GM19238 (cell line): ENCODE results near the gene ZAP70.
"Not testable (repeated sequence)": the region's sequence is repeated elsewhere in the genome, so short reads cannot be mapped to it uniquely, and the experiment has no call there.

Experiments
- DNase-seq: peaks from one replicate; pipeline ENCODE4 v3.0.0; 2011; ENCODE audit warnings: low spot score; ENCODE audit not compliant: insufficient read length

The ZAP70 gene

DNA sequence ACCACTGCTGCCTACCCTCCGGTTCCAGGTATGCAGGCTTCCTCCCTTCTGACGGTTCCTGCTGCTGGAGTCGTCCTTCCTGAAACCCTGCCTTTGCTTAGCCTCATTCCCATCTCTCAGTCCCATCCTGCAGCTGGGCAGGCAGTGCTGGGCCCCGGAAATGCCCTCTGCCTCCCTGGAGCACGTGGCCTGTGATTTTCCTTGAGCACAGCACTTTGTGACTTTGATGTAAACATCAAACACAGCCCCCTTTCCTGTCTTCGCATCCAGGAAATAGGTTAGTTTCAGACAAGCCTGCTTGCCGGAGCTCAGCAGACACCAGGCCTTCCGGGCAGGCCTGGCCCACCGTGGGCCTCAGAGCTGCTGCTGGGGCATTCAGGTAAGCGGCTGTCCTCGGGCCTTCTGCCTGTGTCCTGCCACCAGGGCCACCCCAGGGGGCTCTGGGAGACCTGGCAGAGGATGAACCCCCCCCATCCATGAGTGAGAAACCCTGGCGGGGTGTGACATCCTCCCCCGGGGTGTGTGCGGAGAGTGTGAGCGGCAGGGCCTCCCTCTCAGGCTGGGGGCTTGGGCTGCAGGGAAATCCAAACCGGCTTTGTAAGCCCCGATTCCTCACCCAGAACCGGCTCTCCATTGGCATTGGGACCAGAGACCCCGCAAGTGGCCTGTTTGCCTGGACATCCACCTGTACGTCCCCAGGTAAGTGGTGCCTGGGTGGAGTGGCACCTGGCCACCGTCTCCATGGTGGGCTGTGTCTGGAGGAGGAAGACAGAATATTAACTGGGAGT, at the start of gene ZAP70:
Gene ZAP70 (plus strand): TSS at position 281 of the 788 bp plus-strand sequence. CDS start 10,461 bp downstream, outside the sequence.
- peak; percentile 28 for DNase-seq

DNA sequence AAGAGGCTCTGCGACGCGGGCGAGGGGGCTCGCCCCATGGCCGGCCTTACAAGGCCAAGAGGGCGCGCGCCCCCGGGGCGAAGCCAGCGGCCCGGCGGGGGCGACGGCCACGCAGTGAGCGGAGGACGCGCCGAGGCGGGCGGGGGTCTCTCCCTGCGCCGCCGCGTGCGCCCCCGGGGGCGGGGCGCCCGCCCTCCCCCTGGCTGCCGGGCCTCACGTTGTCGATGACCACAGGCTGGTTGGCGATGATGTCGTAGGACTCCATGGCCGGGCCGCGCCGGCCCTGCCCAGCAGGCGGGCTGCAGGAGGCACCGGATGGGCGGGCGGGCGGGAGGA, 49.8 kb upstream of the ZAP70 start:
- no peak for DNase-seq

DNA sequence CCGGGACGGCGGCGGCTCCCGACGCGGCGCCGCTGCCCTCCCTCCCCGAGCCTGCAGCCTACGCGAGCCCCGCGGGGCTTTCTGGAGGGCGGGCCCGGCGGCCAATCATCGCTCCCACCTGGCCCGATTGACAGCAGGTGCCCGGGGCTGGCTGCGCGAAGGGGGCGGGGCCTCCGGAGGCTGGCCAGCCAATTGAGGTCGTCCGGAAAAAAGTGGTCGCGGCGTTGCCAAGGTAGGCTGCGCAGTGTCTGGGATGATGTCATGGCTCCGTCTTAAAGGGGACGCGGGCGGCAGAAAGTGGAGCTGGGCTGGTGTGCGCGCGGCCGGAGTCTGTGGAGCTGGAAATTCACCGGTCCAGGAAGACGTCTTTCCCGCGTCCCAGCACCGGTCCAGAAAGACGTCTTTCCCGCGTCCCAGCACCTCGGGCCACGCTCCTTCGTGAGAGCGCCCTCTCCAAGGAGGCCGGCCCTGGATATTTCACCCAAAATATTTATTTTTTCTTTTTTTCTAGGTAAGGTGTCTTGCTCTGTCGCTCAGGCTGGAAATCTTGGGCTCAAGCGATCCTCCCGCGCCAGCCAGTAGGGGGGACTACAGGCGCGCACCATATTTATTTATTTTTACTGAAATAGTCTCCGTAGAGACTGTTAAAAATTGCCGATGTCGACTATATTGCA, 49.3 kb upstream of the ZAP70 start, which contains the start of gene ACTR1B:
Gene ACTR1B (minus strand): TSS at position 83 of the 674 bp plus-strand sequence. CDS start 154 bp downstream, outside the sequence.
- peak; percentile 97 for DNase-seq

DNA sequence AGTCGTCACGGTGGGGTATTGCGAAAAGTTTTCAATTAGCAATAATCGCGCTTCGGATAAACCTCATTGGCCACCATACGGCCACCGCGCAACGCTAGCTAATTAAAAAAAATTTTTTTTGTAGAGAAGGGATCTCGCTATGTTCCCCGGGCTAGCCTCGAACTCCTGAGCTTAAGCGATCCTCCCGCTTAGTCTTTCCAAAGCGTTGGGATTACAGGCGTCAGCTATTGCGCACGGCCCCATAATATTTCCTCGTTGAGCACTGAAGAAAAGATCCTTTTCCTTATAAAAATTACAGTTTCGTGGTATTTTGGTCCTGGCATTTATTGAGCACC, 48.8 kb upstream of the ZAP70 start:
- DNase-seq = no peak

DNA sequence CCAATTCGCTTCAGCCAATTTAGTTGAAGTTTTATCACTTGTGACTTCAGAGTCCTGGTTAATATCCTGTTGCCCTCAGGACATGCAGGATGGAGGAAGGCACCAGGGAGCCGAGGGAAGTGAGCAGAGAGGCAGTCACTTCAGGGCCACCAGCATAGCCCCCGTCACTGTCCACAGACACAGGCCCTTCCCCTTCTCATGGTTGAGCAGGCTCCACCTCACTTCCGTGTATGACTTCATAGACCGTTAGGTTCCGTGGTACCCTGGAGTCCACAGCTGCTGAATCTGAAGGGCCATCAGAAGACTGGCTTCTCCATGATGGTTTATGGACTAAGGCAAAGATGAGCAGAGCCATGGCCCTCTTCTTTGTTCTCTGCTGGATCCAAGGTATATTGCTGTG, 43.9 kb upstream of the ZAP70 start, which contains the start of gene C2orf92:
Gene C2orf92 (plus strand): TSS at position 266 of the 400 bp plus-strand sequence. CDS start 76 bp downstream, at position 342.
- no peak for DNase-seq

DNA sequence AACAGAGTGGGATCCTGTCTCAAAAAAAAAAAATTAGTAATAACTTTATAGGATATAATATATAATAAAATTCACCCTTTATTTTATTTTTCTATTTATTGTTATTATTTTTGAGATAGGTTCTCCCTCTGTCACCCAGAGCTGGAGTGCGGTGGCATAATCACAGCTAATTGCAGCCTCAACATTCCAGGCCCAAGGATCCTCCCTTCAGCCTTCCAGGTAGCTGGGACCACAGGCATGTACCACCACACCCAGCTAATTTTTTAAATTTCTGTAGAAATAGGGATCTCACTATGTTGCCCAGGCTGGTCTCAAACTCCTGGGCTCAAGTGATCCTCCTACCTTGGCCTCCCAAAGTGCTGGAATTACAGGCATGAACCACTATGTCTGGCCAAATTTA, 42.9 kb upstream of the ZAP70 start:
- no peak for DNase-seq

DNA sequence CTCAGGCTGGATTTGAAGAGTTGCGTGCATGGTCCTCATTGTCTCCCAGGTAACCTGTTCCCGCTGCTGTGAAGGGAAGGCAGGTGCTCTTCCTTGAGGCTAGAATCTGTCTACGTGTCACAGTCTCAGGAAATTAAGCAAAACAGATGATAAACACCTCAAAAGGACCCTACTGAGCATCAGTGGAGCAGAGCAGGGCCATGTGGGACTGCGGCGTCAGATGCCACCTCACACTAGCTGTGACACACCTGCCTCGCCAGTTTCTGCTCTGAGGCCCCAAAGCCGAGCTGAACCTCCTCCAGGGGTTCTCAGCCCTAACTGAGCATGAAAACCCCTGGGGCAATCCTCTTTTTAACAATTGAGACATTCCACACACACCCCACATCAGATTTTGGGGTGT, 41.9 kb upstream of the ZAP70 start:
- DNase-seq = no peak

DNA sequence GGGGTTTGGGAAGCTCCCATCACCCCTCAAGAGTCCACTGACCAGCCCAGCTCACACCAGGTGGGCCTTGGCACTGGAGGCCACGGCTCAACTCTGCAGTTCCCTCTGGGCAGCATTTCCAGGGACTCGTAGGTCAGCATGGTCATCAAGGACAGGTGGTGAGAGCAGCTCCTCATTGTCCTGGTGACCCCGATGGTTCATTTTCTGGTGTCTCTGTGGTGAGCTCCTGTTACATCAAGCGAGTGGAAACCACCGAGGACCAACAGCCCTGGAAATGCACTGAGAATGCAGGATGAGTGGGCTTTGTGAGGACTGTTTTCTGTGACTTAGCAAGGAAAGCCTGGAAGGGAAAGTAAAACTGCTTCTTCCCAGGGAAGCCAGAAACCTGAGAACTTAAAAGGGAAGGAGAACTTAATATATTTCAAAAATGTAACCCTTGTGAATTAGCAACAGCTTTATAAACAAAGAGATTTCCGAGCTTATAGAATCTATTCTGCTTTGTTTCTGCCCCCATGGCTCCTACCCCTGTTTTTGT, 40.7 kb upstream of the ZAP70 start:
- not testable (repeated sequence) for DNase-seq

DNA sequence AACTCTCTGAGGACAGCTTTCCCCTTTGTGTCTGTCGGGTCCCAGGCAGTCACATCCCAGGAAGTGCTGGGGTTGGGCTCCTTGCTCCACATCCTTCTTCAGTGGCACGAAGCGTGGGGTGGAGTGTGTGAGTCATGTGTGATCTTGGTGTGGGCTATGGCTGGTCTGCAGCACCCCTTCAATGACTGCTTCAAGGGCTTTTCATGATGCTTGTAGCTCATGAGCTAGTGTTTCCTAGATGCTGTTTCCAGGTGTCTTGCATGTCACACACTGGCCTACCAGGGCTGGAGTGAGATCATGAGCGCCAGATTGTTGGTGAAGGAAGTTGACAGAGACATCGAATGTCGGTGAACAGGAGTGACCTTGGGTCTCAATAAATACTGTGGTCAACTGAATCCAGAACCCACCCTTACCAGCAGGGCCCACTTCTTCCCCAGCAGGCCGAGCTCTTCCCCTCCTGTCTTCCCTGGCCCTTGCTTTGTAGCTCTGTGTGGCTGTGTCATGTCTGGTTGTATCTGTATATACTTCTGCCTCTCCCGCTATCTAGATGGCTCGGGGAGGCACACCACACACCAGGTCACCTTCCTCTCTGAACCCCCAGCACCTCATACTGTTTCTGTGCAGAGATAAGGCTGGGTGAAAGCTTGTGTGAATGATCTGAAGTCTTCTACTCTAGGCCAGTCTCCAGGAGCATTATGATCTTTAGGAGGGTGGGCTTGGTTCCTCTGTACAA, 40.0 kb upstream of the ZAP70 start:
- DNase-seq = no peak

DNA sequence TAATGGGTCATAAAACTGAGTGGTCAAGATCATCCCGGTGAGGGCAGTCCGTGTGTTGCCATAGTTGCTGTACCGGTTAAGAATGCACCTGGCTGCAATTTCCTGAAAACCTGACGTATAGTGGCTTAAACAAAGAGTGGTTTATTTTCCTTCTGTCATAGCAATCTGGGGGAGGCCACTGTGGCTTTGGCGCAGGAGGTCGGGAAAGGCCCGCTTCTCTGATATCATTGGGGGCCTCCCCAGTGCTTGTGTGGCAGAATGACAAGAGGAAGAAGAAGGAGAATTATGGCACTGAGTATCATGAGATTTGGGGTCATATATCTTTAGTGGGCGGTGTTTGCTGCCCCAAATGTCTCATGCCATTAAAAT, 39.5 kb upstream of the ZAP70 start:
- DNase-seq = no peak

DNA sequence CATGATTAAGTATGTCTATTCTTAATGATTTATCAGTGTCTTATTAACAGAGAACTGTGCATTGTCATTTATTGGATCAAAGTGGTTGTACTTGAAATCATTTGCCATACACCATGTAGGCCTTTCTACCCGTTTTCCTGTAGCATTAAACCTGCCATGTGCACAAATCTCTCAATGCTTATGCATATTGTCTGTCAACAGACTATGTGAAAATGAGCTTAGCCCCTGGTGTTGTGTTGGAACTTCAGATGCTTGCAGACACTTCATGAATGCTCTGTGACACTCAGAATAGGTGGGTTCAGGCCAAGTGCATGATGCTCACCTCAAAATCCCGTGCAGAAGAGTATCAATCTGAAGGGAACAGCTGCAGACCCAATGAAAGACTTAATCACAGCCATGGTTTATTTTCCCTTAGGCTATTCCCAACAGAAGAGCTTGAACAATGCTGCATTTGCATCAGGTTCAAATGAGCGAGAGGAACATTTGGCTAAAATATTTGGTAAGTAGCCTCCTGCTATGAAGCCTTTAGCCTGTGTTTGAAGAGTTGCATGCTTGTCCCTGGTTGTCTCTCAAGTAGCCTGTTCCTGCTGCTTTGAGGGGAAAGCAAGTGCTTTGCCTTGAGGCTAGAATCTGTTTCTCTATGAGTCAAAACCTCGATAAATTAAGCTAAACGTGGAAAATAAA, 37.8 kb upstream of the ZAP70 start:
- no peak for DNase-seq

DNA sequence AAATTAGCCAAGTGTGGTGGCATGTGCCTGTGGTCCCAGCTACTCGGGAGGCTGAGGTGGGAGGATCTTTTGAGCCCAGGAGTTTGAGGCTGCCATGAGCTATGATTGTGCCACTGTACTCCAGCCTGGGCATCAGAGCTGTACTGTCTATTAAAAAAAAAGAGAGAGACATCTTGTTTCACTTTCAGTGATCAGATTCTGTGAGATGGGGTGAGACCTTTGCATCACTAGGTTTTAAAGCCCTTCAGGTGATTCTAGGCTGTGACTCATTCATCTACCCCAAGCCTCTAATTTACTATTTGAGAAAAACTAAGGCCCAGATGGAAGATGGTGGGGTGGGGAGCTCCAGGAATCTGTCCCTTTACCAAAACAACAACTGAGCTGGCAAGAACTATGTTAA, 36.8 kb upstream of the ZAP70 start:
- DNase-seq = no peak

DNA sequence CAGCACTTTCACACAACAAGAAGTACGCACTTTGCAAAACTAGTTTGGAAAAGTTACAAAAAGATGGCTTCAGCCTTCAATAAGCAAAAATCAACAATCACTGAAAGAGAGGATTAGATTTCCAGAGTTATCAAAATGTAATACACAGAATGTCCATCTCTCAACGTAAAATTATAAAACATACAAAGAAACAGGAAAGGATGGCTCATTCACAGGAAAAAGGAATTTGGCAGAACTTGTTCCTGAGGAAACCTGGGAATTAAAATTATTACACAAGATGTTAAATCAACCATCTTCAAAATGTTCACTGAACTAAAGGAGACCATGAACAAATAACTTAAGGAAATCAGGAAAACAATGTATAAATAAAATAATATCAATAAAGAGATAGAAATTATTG, 35.9 kb upstream of the ZAP70 start:
- DNase-seq = no peak

DNA sequence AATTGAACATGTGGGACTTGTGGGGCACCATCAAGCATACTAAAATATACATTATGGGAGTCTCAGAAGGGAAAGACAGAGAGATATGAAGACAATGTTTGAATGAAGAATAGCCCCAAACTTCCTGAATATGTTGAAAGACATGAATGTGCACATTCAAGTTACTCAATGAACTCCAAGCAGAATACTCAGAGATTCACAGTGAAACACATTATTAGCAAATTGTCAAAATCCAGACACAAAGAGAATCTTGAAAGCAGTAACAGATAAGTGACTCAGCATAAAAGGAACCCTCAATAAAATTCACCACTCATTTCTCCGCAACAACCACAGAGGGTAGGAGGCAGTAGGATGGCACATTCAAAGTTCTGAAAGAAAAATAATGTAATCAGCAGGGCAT, 35.1 kb upstream of the ZAP70 start:
- DNase-seq = no peak

DNA sequence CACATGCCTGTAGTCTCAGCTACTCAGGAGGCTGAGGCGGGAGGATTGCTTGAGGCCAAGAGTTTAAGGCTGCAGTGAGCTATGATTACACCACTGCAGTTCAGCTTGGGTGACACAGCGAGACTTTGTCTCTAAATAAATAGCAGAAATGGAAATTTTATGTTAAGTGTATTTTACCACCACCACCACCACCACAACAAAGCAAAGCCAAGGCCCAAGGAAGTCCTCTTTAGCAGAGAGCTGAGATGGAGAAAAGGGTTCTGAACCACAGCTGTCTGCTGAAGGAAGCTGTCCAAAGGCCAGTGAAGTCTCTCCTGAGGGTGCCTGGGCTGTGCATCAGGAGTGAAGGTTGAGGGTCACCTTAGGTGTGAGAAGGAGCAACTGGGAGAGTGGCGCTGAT, 26.1 kb upstream of the ZAP70 start:
- DNase-seq = not testable (repeated sequence)

DNA sequence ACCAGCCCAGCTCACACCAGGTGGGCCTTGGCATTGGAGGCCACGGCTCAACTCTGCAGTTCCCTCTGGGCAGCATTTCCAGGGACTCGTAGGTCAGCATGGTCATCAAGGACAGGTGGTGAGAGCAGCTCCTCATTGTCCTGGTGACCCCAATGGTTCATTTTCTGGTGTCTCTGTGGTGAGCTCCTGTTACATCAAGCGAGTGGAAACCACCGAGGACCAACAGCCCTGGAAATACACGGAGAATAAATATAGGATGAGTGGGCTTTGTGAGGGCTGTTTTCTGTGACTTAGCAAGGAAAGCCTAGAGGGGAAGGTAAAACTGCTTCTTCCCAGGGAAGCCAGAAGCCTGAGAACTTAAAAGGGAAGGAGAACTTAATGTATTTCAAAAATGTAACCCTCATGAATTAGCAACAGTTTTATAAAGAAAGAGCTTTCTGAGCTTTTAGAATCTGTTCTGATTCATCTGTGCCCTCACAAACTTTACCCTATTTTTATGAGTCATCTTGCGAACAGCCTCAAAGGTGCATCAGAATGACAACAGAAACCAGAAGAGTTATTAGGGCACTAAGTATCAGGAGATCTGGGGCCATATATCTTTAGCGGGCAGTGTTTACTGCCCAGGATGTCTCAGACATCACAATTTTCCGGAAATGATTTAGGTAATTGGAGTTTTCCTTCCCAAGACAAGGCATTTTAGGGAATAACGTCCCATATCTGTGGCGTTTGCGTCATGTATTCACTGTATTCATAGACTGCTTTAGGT, 25.1 kb upstream of the ZAP70 start:
- DNase-seq = no peak

DNA sequence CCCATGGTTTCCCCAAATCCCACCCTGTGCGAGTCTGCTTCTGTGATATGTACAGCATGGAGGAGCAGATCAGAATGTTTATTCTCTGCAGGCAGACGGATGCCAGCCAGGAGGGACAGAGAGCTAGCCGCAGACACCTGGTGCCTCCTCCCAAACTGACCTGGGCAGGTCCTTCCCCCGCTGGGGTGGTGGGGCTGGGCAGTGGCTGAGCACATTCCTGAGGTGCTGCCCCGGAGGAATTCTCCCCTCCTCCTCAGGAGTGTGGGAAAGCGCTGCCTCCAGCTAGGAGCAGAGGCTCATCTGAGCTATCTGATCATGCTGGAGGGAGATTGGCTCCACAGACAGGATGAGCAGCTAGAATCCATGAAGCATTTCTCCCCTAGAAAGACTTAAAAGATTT, 22.2 kb upstream of the ZAP70 start:
- no peak for DNase-seq

DNA sequence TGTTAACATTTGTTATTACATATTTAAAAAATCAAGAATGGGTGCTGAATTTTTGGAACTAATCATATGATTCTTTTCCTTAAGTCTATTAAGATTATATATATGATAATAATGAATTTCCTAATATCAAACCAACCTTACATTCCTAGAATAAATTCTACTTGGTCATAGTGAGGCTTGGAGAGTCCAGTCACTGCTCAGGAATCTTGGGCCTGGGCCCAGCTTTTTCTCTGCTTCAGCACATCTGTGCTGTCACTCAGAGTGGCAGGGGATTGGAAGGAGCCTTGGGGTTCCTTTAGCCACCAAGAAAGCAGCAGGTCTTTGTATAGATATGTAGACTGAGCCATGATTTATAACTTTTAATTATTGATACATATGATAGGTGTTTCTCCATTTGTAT, 19.9 kb upstream of the ZAP70 start:
- no peak for DNase-seq

DNA sequence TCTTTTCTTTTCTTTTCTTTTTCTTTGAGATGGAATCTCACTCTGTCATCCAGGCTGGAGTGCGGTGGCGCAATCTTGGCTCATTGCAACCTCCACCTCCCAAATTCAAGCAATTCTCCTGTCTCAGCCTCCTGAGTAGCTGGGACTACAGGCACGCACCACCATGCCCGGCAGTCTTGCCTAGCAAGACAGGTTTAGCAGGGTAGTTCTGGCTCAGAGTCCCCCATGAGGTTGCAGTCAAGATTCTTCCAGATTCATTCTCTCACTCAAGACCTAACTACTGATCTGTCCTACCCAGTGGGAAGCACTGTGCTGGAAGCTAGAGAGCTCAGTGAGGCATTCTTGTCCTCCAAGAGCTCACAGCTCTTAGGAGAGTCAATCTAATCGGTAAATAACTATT, 17.6 kb upstream of the ZAP70 start:
- DNase-seq = no peak
